ENCODE data around the gene C1orf141. TPM values are rescaled to one million over a fixed set of nuclear protein-coding genes. Genes with fewer than 3 reads are reported as not detected.
"Not testable (repeated sequence)": the region's sequence is repeated elsewhere in the genome, so short reads cannot be mapped to it uniquely, and the experiment has no call there.

The C1orf141 gene
- total RNA-seq, 1 donor from 2014 or later, result not detected

GRCh38 chr1:67143966-67144365 is 9.2 kb upstream of the C1orf141 start:
- intact Hi-C loops (cut with DNase I), result loop anchor here (10.0 kb wide), 1 partner anchor 149 kb away; no protein-coding TSS in a partner anchor
- no peaks in the 10 kb centered on the region for H3K9me3 ChIP-seq
- H3K27me3 ChIP-seq, result no peaks in the 10 kb centered on the region
- no peak for ATAC-seq
- H3K36me3 ChIP-seq, result no peaks in the 10 kb centered on the region
- DNase-seq, result no peak
- H3K4me1 ChIP-seq, result peaks cover 5% of the 10 kb centered on the region
- H3K27ac ChIP-seq, result no peak overlapping the region
- no peak overlapping the region for H3K4me3 ChIP-seq
- no peak for TF ChIP-seq CTCF (IDR thresholded peaks at IDR 0.05)

GRCh38 chr1:67142931-67143330 is 8.2 kb upstream of the C1orf141 start:
- ATAC-seq (no peak), DNase-seq (no peak)
- Histone ChIP-seq H3K4me1 (no peaks in the 10 kb centered on the region), H3K4me3 (no peak overlapping the region), H3K27me3 (no peaks in the 10 kb centered on the region), H3K9me3 (no peaks in the 10 kb centered on the region), H3K27ac (no peak overlapping the region), H3K36me3 (no peaks in the 10 kb centered on the region)
- intact Hi-C loops (cut with DNase I), result loop anchor here (10.0 kb wide), 1 partner anchor 148 kb away; no protein-coding TSS in a partner anchor
- TF ChIP-seq CTCF (IDR thresholded peaks at IDR 0.05), result no peak

- not testable (repeated sequence) for H3K36me3 ChIP-seq, DNase-seq, H3K27me3 ChIP-seq, H3K4me1 ChIP-seq, H3K27ac ChIP-seq, ATAC-seq, H3K9me3 ChIP-seq, H3K4me3 ChIP-seq
- intact Hi-C loops (cut with DNase I), result loop anchor here (10.0 kb wide), 1 partner anchor 147 kb away; no protein-coding TSS in a partner anchor
These were observed 7.1 kb upstream of the C1orf141 start for GRCh38 chr1:67141832-67142231.

GRCh38 chr1:67140460-67140859 is 5.7 kb upstream of the C1orf141 start:
- no peak for DNase-seq
- no peaks in the 10 kb centered on the region for H3K4me1 ChIP-seq
- no peaks in the 10 kb centered on the region for H3K27me3 ChIP-seq
- ATAC-seq, result no peak
- H3K4me3 ChIP-seq, result no peak overlapping the region
- no peaks in the 10 kb centered on the region for H3K36me3 ChIP-seq
- TF ChIP-seq CTCF (IDR thresholded peaks at IDR 0.05), result no peak
- no peak overlapping the region for H3K27ac ChIP-seq
- H3K9me3 ChIP-seq, result no peaks in the 10 kb centered on the region
- intact Hi-C loops (cut with DNase I), result loop anchor here (10.0 kb wide), 1 partner anchor 146 kb away; no protein-coding TSS in a partner anchor

GRCh38 chr1:67138813-67139499 is 4.2 kb upstream of the C1orf141 start:
- intact Hi-C loops (cut with DNase I), result no loop called here
- no peak for DNase-seq
- ATAC-seq, result no peak
- Histone ChIP-seq H3K9me3 (no peaks in the 10 kb centered on the region), H3K4me1 (no peaks in the 10 kb centered on the region), H3K27me3 (no peaks in the 10 kb centered on the region), H3K4me3 (no peak overlapping the region), H3K27ac (no peak overlapping the region), H3K36me3 (no peaks in the 10 kb centered on the region)
- no peak for TF ChIP-seq CTCF (IDR thresholded peaks at IDR 0.05)

- DNase-seq (no peak), ATAC-seq (peak; percentile 62)
- Histone ChIP-seq H3K4me3 (no peak overlapping the region), H3K36me3 (no peaks in the 10 kb centered on the region), H3K27ac (no peak overlapping the region), H3K4me1 (no peaks in the 10 kb centered on the region), H3K27me3 (no peaks in the 10 kb centered on the region), H3K9me3 (no peaks in the 10 kb centered on the region)
- intact Hi-C loops (cut with DNase I), result no loop called here
- no peak for TF ChIP-seq CTCF (IDR thresholded peaks at IDR 0.05)
These were observed 2.6 kb upstream of the C1orf141 start for GRCh38 chr1:67137307-67137753.
